ENCODE results near the gene KCNAB1. TPM values are rescaled to one million over a fixed set of nuclear protein-coding genes. Genes with fewer than 3 reads are reported as not detected.

Gene KCNAB1
- total and polyA plus RNA-seq, 2 of the 8 experiments (the other 6 are each of a cell fraction or from before 2014, with no cell fraction given) = 0.51 to 2.3 TPM

DNA sequence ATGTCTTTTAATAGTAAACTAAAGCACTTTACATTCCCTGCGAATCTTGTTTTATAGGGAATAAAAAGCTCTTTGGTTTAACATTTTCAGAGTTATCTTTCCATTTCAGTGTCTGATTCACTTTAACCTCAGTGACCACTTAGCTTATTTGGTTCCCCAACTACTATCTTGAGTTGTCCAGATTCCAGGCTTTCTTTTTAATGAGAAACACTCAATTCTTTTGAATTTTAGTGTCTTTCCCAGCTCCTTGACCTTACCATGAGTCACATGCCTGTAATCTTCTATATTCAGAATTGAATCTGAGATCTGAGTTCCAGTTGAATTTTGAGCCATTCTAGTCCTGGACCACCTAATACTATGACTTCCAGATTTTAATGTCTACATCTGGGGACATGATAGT lies 144.4 kb downstream of the KCNAB1 start (continued):
- no peak for TF ChIP-seq KDM5A (IDR thresholded peaks at IDR 0.05; ENCODE audit: low read length)
- TF ChIP-seq CBX5 (IDR thresholded peaks at IDR 0.05; ENCODE audit: low read depth, low read length) = no peak
- TF ChIP-seq RNF2 (IDR thresholded peaks at IDR 0.05; ENCODE audit: borderline replicate concordance, low read depth, low read length, missing control alignments, poor library complexity, severe bottlenecking) = no peak
- TF ChIP-seq, protein P1, sequence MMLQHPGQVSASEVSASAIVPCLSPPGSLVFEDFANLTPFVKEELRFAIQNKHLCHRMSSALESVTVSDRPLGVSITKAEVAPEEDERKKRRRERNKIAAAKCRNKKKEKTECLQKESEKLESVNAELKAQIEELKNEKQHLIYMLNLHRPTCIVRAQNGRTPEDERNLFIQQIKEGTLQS (IDR thresholded peaks at IDR 0.05; ENCODE audit: insufficient read depth, low read depth, low read length) = no peak
- no peak for TF ChIP-seq CEBPB (IDR thresholded peaks at IDR 0.05; ENCODE audit: low read depth, low read length)
- no peak for TF ChIP-seq CBX8 (IDR thresholded peaks at IDR 0.05; ENCODE audit: borderline replicate concordance, low read depth, low read length)
- no peak for TF ChIP-seq TEAD4 (IDR thresholded peaks at IDR 0.05; ENCODE audit: low read depth, low read length)

Measured in H1 (cell line).